Kidney (tissue), 14 donors: ENCODE results near the gene ABI3. TPM values are rescaled to one million over a fixed set of nuclear protein-coding genes. Genes with fewer than 3 reads are reported as not detected.

Experiments used
- DNase-seq, 5 donors: peaks; one replicate each; pipeline ENCODE4 v3.0.0-alpha.2; 2013 to 2020
- FAIRE-seq: peaks from 2 replicates; lab custom pipeline; 2012; peaks lifted over from hg19 to GRCh38; lab: Jason Lieb, UNC
- H3K27ac ChIP-seq, 2 donors: one replicate each; pipeline ENCODE4 v1.7.0; 2013; ENCODE audit warnings: low read depth in 2 of 2, low read length in 2 of 2, inconsistent platforms in 1 of 2
- H3K27me3 ChIP-seq: one replicate; pipeline ENCODE4 v1.7.1; 2013; ENCODE audit warnings: low read length, inconsistent platforms; ENCODE audit not compliant: control insufficient read depth, insufficient read depth
- H3K36me3 ChIP-seq, 3 donors: one replicate each; pipeline versions ENCODE4 v1.7.0 to v1.7.1; 2013; ENCODE audit warnings: low read length in 3 of 3, control low read depth in 1 of 3, inconsistent platforms in 1 of 3; ENCODE audit not compliant: insufficient read depth in 3 of 3, control insufficient read depth in 2 of 3
- H3K4me1 ChIP-seq, 3 donors: one replicate each; pipeline versions ENCODE4 v1.7.0 to v1.7.1; 2013; ENCODE audit warnings: low read length in 3 of 3, inconsistent platforms in 1 of 3, low read depth in 1 of 3; ENCODE audit not compliant: control insufficient read depth in 2 of 3, insufficient read depth in 2 of 3
- H3K4me3 ChIP-seq, 3 donors: one replicate each; pipeline versions ENCODE4 v1.7.0 to v1.8.1; 2013; ENCODE audit warnings: low read length in 3 of 3, control low read depth in 1 of 3, inconsistent platforms in 1 of 3
- H3K9ac ChIP-seq, 3 donors: one replicate each; pipeline versions ENCODE4 v1.7.0 to v1.7.1; 2013; ENCODE audit warnings: low read length in 3 of 3, control low read depth in 1 of 3, inconsistent platforms in 1 of 3
- H3K9me3 ChIP-seq, 3 donors: one replicate each; pipeline versions ENCODE4 v1.7.0 to v1.7.1; 2013; ENCODE audit warnings: low read length in 3 of 3, control low read depth in 1 of 3, inconsistent platforms in 1 of 3; ENCODE audit not compliant: control insufficient read depth in 2 of 3, insufficient read depth in 1 of 3
- CTCF ChIP-seq: IDR thresholded peaks from 3 replicates; pipeline ENCODE4 v1.5.1; 2012; ENCODE audit warnings: mild to moderate bottlenecking, moderate library complexity, borderline replicate concordance; ENCODE audit not compliant: insufficient read depth; ENCODE audit errors: extremely low read depth
- intact Hi-C: fragments of 100-400 bp; cut with DNase I; formaldehyde crosslinking; loops from one replicate; pipeline ENCODE4 v1.11.1; 2022
- polyA plus RNA-seq: library from polyadenylated mRNA; stranded (reverse); fragments of 350-450 nt; fragmentation: Illumina TruSeq; extraction: RNeasy Lipid Tissue Mini Kit (QIAGEN cat#74804); gene quantifications from one replicate; pipeline ENCODE4 v1.2.3, GENCODE V29; 2014; ENCODE audit warnings: low read depth, low replicate concordance; ENCODE audit not compliant: insufficient read depth
- total RNA-seq: library from RNA; stranded (reverse); fragmentation: NEBNext Ultra II Directional; extraction: Animal tissue kit (Norgen Biotek cat#: 25700); gene quantifications from one replicate; pipeline ENCODE4 v1.2.1, GENCODE V29; 2021
- donor health status: control.
- donor health status: control.
- donor health status: control.
- donor health status: control.
- donor health status: control.
- donor health status: DM: yes; HTN: yes; CAD: no.
- donor health status: Normal renal cell carcinoma (clear cell type).

The ABI3 gene
- total and polyA plus RNA-seq, 2 donors from 2014 or later, result 17.1 to 18.3 TPM

DNA sequence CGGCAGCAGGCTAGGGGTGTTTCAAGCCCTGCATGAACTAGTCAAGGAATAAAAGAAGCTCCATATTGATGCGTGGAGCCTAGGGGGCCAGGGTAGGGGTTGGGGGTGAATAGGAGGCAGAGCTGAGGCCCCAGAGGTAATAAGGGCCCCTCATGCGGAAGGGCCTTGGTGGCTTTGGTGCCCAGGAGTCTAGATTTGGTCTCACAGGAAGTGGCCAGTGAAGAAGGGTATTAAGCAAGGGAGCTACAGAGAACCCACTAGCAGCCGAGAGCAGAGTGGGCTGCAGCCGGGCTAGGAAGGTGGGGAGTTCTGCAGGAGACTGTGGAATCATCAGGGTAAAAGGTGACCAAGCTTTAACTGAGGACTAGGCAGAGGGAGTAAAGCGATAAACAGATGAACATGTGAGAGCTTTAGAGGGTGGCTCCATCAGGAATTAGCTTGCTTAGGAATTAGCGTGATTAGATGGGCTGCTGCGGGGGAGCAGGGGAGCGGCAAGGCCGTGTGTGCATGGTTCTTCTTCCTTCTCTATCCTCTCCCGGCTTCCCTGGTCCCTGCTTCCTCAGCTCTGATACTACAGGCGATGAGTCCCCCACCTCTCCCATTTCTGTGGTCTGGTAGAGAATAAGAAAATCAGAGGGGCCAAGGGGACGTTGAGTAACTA, 10.0 kb upstream of the ABI3 start:
- FAIRE-seq, result no peak
- no peak overlapping the region for H3K27ac ChIP-seq
- H3K27me3 ChIP-seq, result no peaks in the 10 kb centered on the region
- intact Hi-C loops, result no loop called here
- no peaks in the 10 kb centered on the region for H3K4me1 ChIP-seq
- TF ChIP-seq CTCF, result no peak
- no peaks in the 10 kb centered on the region for H3K9me3 ChIP-seq
- no peaks in the 10 kb centered on the region for H3K36me3 ChIP-seq
- no peak for DNase-seq
- H3K4me3 ChIP-seq, result no peak overlapping the region
- no peak overlapping the region for H3K9ac ChIP-seq

DNA sequence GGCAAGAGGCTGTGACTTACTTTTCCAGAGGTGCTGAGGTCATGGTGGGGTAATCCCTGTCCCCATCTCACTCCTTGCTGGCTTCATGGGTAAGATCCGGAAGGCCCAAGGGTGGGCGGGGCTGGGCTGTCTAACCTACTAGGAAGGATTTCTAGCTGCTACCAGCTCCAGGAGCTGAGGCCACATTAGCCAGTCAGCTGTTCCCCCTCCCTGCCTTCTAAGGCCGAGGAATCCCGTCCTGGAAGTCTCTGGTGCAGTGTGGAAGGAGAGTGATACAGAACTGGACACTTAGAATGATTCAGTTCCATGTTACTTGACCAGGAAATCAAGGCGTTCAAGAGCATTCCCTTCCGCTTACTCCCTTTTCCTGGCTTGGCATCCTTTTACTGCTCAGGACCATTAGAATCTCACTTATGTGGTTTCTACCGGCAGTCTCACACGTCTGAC, 9.0 kb upstream of the ABI3 start:
- Histone ChIP-seq H3K9ac (no peak overlapping the region), H3K27me3 (no peaks in the 10 kb centered on the region), H3K9me3 (no peaks in the 10 kb centered on the region), H3K4me1 (no peaks in the 10 kb centered on the region), H3K36me3 (no peaks in the 10 kb centered on the region), H3K4me3 (no peak overlapping the region), H3K27ac (no peak overlapping the region)
- intact Hi-C loops, result no loop called here
- no peak for FAIRE-seq
- no peak for TF ChIP-seq CTCF
- DNase-seq, result no peak

DNA sequence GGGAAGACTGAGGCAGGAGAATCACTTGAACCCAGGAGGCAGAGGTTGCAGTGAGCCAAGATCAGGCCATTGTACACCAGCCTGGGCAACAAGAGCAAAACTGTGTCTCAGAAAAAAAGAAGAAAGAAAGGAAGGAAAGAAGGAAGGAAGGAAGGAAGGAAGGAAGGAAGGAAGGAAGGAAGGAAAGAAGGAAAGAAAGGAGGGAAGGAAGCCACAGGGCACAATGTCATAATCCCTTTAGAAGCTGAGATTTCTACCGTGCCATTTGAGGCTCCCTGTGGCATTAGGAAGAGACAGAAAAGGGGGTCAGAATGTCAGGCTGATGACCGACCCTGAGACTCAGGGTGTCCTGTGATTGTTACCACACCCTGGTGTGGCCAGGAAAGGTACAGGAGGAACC, 6.7 kb upstream of the ABI3 start:
- no peaks in the 10 kb centered on the region for H3K36me3 ChIP-seq
- TF ChIP-seq CTCF, result no peak
- FAIRE-seq (no peak), DNase-seq (no peak)
- H3K9me3 ChIP-seq, result no peaks in the 10 kb centered on the region
- no peak overlapping the region for H3K27ac ChIP-seq
- intact Hi-C loops, result no loop called here
- no peak overlapping the region for H3K9ac ChIP-seq
- H3K27me3 ChIP-seq, result no peaks in the 10 kb centered on the region
- no peaks in the 10 kb centered on the region for H3K4me1 ChIP-seq
- no peak overlapping the region for H3K4me3 ChIP-seq

DNA sequence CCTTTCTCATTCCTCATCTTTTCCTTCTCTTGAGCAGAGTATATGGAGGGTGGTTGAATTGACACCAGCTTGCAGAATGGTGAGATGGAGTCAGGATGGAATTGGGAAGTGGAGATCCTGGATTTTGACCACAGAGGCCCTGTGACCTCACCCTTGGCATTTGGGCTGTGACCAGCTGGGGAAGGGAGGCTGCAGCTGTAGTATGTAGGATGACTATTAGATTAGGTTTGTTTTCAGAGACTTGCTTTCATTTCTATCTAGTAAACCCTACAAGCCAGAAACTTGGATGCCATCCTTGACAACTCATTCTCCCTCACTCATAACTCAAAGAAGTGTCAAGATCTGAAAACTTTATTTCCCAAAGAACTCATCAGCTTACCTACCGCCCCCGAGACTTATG, 6.0 kb upstream of the ABI3 start:
- no peak overlapping the region for H3K27ac ChIP-seq

More for the DNA sequence above, 6.0 kb upstream of the ABI3 start:
- H3K4me1 ChIP-seq, result peaks cover 0 to 3% (median 3%) of the 10 kb centered on the region in 3 donors
- no peaks in the 10 kb centered on the region for H3K27me3 ChIP-seq
- no peak for TF ChIP-seq CTCF
- intact Hi-C loops, result no loop called here
- H3K36me3 ChIP-seq, result no peaks in the 10 kb centered on the region
- FAIRE-seq (no peak), DNase-seq (no peak)
- H3K4me3 ChIP-seq, result no peak overlapping the region
- no peak overlapping the region for H3K9ac ChIP-seq
- no peaks in the 10 kb centered on the region for H3K9me3 ChIP-seq
